Globus pallidus (tissue), 1 donor: ENCODE measurements around the gene INTS11.

ENCODE experiments used
- DNase-seq: peaks from one replicate; pipeline ENCODE4 v3.0.0-alpha.2; 2015; ENCODE audit warnings: low spot score

Gene INTS11

GRCh38 chr1:1343811-1344421 is 19.5 kb upstream of the INTS11 start:
- no peak for DNase-seq

DNA sequence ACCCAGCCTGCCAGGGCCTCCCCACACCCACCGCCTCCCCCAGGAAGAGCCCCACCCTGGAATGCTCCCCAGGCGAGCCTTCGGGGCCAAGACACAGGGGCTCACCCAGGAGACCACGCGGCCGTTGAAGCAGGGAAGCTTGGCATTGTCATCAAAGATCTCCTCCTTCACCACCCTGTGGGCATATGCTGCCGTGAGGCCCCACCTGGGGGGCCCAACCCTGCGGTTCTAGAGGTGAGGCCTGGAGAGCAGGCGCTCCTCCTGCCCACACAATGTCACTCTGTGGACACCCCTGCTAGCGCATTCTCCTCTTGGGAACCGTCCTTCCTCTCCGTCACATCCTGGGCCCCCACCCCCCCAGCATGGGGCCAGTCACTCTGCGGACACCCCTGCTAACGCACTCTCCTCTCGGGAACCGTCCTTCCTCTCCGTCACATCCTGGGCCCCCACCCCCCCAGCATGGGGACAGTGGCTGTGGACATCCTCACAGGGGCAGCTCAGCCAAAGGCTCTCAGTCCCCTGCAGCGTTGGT is 18.2 kb upstream of the INTS11 start:
- DNase-seq: no peak

DNA sequence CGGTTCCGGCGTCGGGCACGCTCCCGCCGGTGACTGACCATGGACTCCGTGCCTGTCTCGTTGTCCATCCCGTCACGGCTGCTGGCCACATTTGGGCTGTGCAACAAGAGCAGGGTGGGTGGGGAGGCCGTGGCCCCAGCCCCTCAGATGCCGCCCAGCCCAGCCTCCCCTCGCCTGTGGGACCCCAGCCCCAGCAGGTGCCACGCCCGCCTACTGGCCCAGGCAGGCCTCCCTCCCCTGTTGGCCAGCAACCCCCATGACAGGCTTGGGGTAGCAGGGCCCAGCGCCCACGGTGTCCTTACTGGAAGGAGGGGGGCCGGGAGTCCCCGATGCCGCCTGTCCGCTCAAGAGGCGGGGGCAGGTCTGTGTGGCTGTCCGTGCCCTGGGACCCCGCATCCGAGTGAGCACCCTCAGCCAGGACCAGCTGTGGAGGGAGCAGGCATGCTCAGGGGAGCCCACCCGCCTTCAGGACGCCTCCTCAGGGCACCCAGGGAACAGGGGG is 17.7 kb upstream of the INTS11 start:
- DNase-seq: no peak

- no peak for DNase-seq
These were observed 17.1 kb upstream of the INTS11 start for GRCh38 chr1:1341549-1342021.

DNA sequence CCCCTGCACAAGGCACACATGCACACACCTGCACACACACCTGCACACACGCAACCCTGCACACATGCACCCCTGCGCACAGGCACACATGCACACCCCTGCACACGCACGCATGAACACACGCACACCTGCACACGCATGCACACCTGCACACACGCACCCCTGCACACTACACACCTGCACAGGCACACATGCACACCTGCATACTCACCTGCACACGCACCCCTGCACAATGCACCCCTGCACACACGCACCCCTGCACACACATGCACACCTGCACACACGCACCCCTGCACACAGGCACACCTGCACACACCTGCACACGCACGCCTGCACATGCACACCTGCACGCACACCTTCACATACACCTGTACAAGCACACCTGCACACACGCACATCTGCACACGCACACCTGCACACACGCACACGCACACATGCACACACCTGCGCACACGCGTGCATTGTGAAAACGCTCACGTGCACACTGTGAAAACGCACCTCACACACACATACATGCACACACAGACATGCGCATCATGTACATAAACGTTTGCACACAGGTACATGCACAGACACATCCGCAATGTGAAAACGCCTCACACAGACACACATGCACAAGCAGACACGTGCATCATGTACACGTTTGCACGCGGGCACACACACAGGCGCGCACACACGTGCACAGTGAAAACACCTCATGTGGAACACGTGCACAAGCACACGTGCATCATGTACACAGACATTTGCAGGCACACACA is 16.5 kb upstream of the INTS11 start:
- no peak for DNase-seq

DNA sequence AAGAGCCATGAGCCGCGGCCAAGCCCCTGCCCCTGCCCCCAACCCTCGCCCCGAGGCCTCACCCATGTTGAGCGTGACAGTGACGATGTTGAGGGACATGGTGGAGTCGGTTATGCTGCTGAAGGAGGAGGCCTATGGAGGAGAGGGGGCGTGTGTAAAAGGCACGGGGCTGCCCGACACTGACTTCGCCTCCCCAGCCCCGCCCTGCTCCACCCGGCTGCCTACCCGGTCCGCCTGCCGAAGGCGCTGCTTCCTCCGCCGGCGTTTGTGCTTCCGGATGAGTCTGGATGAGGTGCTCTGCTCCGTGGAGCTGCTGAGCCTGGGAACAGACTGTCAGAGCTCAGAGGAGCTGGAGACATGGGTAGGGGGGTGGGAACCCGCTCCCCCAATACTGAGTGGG is 15.7 kb upstream of the INTS11 start:
- no peak for DNase-seq

DNA sequence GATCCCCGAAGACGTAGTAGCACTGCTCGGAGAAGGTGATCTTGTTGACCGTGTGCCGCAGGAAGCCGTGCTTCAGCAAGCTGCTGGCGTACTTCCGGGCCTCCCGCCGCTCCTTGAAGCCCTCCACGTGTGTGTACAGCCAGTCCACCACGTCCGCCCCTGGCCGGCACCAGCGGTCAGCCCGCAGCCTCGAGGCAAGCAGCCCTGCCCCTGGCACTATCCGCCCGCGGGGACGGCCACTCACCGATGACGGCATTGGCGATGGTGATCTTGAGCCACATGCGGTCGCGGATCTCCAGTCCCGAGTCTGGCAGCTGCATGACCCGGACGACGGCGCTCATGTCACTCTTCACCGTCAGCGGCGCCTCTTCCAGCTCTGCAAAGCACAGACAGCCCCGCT is 13.8 kb upstream of the INTS11 start:
- DNase-seq: no peak

GRCh38 chr1:1337793-1338147 is 13.3 kb upstream of the INTS11 start:
- DNase-seq: no peak

- no peak for DNase-seq
These were observed 12.7 kb upstream of the INTS11 start for GRCh38 chr1:1336931-1337792.

DNA sequence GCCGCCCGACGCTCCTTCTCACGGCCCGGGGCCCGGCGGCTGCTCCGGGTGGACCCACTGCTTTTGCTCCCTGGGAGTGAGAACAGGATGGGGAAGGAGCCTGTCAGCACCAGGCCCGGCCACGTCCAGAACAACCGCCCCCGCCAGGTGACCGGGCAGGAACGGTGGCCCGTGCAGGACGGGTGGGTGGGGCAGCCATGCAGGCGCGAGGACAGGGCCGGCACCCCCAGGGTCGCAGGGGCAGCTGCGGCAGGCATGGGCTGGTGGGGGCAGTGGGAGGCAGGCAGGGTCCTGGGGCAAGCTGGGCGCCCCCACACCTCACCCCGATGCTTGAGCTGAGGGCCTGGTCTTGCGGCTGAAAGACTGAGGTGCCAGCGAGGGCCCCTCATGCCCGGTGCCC is 12.0 kb upstream of the INTS11 start:
- no peak for DNase-seq

DNA sequence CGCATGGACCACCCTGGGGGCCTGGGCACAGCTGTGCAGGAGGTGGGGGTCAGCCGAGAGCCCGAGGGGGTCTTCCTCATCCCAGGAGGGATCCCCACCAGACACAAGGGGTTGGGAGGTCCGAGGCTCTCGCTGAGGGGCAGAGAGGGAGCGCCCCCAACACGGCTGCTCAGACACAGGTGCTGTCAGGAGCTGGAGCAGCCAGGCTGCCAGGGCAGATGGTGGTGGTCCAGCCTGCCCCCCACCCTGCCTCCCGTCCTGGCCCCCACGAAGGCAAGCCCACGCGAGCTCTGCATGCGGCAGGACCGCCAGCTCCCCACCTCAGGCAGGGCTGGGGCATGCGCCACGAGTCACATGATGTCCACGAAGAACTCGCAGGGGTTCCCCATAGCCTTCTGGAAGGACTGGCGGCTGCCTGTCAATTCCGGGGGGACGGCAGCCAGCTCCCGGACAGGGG is 11.4 kb upstream of the INTS11 start:
- no peak for DNase-seq

GRCh38 chr1:1335283-1335682 is 10.8 kb upstream of the INTS11 start:
- DNase-seq: no peak

DNA sequence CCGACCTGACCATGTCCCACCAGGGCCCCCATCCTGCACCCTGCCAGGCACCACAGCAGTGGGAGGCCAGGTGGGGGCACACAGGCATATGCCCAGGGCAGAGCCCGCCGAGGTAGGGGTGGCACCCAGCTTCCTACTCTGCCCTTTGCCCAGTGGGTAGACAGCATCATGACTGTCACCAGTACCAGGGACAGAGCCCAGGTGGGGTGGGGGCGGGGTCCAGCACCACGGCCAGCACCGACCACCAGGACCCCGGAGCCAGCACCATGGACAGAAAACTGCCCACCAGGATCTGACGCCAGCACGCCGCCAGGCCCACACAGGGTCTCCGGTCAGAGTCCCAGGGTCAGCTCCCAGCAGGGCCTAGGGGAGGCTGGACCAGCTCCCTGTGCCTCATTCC is 10.4 kb upstream of the INTS11 start:
- no peak for DNase-seq

DNA sequence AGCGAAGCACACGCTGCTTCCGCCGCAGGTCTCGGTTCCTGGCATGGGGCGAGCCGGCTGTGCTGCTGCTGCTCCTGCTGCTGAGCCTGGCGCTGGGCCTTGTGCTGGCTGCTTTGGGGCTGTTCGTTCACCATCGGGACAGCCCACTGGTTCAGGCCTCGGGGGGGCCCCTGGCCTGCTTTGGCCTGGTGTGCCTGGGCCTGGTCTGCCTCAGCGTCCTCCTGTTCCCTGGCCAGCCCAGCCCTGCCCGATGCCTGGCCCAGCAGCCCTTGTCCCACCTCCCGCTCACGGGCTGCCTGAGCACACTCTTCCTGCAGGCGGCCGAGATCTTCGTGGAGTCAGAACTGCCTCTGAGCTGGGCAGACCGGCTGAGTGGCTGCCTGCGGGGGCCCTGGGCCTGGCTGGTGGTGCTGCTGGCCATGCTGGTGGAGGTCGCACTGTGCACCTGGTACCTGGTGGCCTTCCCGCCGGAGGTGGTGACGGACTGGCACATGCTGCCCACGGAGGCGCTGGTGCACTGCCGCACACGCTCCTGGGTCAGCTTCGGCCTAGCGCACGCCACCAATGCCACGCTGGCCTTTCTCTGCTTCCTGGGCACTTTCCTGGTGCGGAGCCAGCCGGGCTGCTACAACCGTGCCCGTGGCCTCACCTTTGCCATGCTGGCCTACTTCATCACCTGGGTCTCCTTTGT is 9.2 kb upstream of the INTS11 start:
- DNase-seq: no peak

DNA sequence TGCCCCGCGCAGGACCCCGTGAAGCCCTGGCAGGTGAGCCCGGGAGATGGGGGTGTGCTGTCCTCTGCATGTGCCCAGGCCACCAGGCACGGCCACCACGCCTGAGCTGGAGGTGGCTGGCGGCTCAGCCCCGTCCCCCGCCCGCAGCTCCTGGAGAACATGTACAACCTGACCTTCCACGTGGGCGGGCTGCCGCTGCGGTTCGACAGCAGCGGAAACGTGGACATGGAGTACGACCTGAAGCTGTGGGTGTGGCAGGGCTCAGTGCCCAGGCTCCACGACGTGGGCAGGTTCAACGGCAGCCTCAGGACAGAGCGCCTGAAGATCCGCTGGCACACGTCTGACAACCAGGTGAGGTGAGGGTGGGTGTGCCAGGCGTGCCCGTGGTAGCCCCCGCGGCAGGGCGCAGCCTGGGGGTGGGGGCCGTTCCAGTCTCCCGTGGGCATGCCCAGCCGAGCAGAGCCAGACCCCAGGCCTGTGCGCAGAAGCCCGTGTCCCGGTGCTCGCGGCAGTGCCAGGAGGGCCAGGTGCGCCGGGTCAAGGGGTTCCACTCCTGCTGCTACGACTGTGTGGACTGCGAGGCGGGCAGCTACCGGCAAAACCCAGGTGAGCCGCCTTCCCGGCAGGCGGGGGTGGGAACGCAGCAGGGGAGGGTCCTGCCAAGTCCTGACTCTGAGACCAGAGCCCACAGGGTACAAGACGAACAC is 8.5 kb upstream of the INTS11 start:
- no peak for DNase-seq

DNA sequence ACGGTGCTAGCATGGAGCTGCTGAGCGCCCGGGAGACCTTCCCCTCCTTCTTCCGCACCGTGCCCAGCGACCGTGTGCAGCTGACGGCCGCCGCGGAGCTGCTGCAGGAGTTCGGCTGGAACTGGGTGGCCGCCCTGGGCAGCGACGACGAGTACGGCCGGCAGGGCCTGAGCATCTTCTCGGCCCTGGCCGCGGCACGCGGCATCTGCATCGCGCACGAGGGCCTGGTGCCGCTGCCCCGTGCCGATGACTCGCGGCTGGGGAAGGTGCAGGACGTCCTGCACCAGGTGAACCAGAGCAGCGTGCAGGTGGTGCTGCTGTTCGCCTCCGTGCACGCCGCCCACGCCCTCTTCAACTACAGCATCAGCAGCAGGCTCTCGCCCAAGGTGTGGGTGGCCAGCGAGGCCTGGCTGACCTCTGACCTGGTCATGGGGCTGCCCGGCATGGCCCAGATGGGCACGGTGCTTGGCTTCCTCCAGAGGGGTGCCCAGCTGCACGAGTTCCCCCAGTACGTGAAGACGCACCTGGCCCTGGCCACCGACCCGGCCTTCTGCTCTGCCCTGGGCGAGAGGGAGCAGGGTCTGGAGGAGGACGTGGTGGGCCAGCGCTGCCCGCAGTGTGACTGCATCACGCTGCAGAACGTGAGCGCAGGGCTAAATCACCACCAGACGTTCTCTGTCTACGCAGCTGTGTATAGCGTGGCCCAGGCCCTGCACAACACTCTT is 7.7 kb upstream of the INTS11 start:
- no peak for DNase-seq

DNA sequence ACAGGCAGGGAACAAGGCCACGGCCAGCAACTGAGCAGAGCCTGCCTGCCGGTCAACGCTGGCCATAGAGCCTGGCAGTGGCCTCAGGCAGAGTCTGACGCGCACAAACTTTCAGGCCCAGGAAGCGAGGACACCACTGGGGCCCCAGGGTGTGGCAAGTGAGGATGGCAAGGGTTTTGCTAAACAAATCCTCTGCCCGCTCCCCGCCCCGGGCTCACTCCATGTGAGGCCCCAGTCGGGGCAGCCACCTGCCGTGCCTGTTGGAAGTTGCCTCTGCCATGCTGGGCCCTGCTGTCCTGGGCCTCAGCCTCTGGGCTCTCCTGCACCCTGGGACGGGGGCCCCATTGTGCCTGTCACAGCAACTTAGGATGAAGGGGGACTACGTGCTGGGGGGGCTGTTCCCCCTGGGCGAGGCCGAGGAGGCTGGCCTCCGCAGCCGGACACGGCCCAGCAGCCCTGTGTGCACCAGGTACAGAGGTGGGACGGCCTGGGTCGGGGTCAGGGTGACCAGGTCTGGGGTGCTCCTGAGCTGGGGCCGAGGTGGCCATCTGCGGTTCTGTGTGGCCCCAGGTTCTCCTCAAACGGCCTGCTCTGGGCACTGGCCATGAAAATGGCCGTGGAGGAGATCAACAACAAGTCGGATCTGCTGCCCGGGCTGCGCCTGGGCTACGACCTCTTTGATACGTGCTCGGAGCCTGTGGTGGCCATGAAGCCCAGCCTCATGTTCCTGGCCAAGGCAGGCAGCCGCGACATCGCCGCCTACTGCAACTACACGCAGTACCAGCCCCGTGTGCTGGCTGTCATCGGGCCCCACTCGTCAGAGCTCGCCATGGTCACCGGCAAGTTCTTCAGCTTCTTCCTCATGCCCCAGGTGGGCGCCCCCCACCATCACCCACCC is 6.9 kb upstream of the INTS11 start, which contains the start of gene TAS1R3:
Gene TAS1R3, plus strand, starts transcription at position 213 of the 898 bp plus-strand sequence. Its CDS starts 66 bp downstream, at position 279.
- no peak for DNase-seq

GRCh38 chr1:1330366-1331067 is 6.1 kb upstream of the INTS11 start:
- DNase-seq: no peak
